ENCODE measurements around the gene TMEM147. TPM values are rescaled to one million over a fixed set of nuclear protein-coding genes. Genes with fewer than 3 reads are reported as not detected.

TMEM147 gene, protein sequence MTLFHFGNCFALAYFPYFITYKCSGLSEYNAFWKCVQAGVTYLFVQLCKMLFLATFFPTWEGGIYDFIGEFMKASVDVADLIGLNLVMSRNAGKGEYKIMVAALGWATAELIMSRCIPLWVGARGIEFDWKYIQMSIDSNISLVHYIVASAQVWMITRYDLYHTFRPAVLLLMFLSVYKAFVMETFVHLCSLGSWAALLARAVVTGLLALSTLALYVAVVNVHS
- 321 to 437 TPM (median 432 TPM) in 5 replicates for total RNA-seq (2022; extraction: Qiagen RNA extraction; ENCODE audit: low read depth)

DNA sequence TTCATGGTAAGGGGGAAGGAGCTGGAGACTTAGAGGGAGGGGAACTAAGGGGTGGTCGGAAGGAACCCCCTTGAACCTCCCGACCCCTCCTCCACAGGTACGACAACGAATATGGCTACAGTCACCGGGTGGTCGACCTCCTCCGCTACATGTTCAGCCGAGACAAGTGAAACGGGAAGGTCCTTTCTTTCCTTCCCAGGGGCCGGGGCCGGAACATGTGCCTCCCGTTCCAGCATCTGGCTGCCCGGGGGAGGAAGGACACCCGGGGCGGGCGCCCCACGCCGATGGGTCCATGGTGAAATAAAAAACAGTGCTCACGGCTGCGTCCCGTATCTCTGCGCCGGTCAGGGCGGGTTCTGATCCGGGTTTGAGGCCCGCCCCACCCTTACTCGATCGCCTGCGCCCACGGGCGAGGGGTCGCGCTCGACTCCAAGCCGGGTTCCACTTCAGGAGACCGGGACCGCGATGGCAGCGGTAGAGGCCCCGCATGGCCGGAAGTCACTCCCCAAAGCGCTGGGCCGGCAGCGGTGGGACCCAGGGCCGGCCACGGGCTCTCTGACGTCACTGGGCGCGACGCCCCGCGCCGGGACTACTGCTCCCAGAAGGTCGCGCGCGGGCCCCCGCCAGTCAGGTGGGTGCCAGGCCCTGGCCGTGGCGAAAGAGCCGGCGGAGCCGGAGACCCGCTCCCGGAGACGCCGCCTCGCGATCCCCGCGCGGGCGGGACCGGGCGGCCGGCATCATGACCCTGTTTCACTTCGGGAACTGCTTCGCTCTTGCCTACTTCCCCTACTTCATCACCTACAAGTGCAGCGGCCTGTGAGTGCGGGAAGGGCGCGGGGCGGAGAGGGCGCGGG lies at the start of gene TMEM147:
TSS of gene TMEM147 (plus strand) at position 626 of the 854 bp plus-strand sequence. CDS start at position 740, 114 bp downstream.

DNA sequence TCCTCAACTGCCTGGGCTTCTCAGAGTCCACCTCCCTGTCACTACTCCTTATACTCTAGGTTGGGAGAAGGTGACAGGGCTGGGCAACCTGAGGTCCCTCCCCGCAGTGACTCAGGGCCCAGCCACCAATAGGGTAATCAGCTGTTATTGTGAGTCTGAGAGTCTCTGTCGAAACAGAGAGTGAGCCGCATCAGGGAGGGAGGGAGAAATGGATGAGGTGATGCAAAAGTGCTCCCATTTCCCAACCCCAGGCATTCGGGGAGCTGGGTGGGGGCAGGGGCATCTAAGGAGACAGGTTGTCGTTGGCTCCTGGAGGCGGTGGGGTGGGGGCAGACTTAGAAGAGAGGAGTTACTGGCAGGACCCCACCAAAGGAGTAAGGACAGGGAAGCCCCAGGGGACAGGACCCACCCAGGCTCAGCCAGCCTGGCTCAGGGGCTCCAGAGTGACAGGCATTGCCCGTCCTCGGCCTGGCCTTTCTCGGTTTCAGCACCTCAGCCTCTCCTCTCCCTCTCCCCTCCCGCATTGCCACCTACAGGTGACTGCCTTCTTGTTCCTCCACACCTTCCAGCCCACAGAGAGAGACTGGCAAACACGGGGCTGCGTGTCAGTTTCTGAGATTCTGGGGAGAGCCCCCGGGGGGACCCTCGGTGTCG lies 31.7 kb upstream of the TMEM147 start, which contains the start of gene DMKN:
TSS of gene DMKN (minus strand) at position 22 of the 654 bp plus-strand sequence. CDS start 174 bp downstream, outside the sequence.

DNA sequence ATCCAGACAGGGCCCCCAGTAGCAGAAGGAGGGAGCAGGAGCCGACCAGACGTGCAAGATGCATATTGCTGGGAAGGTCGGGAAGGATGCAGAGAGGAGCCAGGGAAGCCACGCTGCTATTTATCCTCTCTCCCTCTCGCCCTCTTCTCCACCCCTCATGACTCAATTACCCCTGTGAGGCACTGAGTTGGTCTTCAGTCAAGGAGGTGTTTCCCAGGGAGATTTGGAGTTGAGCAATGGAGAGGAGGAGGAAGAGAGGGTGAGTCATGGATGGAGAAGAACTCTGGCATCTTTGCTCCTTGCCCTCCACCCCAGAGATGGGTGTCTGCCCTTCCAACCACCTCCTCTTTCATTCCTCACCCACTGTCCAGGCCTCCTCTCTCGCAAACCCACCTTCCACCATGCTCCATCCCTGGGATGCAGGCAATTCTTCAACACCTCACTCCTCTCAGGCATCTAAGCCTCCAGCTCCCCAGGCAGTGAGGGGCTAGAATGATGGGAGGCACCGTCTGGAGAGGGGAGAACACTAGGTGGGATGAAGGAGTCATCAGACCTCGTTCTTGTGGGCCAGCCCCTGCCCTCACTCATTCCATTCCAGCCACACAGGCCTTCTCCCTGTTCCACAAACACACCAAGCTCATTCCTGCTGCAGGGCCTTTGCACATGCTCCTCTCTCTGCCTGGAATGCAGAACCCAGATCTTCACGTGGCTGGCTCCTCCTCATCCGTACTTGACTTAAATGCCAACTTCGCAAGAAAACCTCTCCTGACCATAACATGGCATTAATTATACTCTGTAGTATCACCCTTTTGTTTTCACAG lies 17.0 kb upstream of the TMEM147 start, which contains the start of gene SBSN:
TSS of gene SBSN (minus strand) at position 94 of the 821 bp plus-strand sequence. CDS start at position 64, 30 bp downstream.

DNA sequence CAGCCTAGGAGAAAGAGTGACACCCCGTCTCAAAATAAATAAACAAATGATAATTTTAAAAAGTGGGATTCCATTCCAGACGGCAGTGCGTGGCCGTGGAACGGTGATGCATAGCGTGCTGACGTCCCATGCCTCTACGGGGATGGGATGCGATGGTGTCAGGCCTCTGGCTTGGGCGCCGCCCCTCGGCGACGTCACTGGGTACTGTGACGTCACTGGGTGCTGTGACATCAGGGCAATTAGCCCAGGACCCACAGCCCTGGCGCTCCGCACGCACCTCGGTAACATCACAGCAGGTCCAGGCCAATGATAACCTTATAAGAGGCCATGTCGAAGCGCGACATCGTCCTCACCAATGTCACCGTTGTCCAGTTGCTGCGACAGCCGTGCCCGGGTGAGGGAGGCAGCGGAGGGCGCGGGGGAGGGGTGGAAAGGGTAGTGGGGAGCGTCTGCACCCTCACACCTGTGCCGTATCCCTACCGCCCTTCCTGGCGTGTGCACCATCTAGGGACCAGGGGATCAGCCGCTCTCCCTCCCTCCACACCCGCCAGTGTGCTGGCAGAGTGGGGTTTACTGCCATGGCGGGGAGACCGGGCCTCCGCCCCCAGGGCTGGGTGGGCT lies 12.1 kb upstream of the TMEM147 start, which contains the start of gene GAPDHS:
TSS of gene GAPDHS (plus strand) at position 256 of the 621 bp plus-strand sequence. CDS start at position 328, 72 bp downstream.

DNA sequence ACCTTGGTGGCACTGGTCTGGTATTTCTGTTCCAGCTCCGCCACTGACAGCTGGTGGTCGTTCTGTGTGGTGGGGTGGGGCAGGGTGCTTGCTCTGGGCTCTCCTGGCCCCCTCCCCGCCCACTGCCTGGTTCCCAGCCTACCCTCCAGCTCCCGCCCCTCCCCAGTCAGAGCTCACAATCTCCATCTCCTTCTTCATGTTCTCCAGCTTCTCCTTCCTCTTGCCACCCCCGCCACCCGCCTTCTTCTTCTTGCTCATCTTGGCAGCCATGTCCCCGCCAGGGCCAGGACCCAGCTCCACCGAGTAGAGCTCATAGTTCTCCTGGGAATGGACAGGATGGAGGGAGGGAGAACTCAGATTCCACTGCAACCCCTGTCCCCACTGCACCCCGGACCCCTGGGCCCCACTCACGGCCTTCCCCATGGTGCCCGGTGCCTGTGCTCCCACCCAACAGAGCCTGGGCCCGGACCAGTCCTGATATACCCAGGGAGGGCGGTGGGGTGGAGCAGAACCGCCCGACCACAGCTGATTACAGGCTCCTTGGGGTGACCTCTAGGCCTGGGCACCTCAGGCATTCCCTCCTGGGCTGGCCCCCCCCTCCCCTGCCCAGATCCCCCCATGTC lies 17.9 kb downstream of the TMEM147 start, which contains the start of gene ATP4A:
TSS of gene ATP4A (minus strand) at position 452 of the 623 bp plus-strand sequence. CDS start at position 423, 29 bp downstream.

DNA sequence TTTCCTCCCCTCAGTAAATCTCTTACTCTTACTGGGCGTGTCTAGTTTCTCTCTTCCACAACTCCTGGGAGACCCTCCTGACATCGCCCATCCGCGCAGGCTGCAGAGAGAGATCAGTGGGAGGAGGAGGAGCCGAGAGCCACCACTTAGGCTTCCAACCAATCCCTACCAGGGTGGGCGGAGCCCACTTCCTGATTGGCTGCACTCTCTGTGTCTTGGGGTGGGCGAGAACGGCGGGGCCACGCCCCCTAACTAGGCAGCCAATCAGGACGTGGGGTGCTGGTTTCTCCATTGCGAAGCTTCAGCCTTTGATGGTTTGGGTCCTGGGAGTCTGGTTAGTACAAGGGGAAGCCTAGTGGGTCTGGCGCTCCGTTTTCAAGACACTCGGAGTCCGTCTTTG lies 40.4 kb downstream of the TMEM147 start, which contains the start of gene PMIS2:
TSS of gene PMIS2 (plus strand) at position 326 of the 400 bp plus-strand sequence. CDS start 87 bp downstream, outside the sequence.

Other genes starting within 250 kb of the TMEM147 start
- gene CD22, start 216.4 kb upstream of the TMEM147 start, total RNA-seq (2022; extraction: Qiagen RNA extraction; ENCODE audit: low read depth), result 0.29 to 1.1 TPM (median 1.0 TPM) in 5 replicates
- gene FFAR1, start 197.7 kb upstream of the TMEM147 start, total RNA-seq (2022; extraction: Qiagen RNA extraction; ENCODE audit: low read depth), result not detected in 5 replicates
- gene FFAR3, start 187.2 kb upstream of the TMEM147 start, total RNA-seq (2022; extraction: Qiagen RNA extraction; ENCODE audit: low read depth), result not detected in 5 replicates
- gene GPR42, start 174.6 kb upstream of the TMEM147 start, total RNA-seq (2022; extraction: Qiagen RNA extraction; ENCODE audit: low read depth), result not detected in 5 replicates
- not detected in 5 replicates for gene FFAR2, start 97.4 kb upstream of the TMEM147 start, total RNA-seq (2022; extraction: Qiagen RNA extraction; ENCODE audit: low read depth)
- gene KRTDAP, start 55.2 kb upstream of the TMEM147 start, total RNA-seq (2022; extraction: Qiagen RNA extraction; ENCODE audit: low read depth), result not detected in 5 replicates
- 26.7 to 44.3 TPM (median 38.3 TPM) in 5 replicates for gene DMKN, start 32.0 kb upstream of the TMEM147 start, total RNA-seq (2022; extraction: Qiagen RNA extraction; ENCODE audit: low read depth)
- 2.6 to 4.4 TPM (median 3.2 TPM) in 5 replicates for gene SBSN, start 17.3 kb upstream of the TMEM147 start, total RNA-seq (2022; extraction: Qiagen RNA extraction; ENCODE audit: low read depth)
- not detected in 5 replicates for gene GAPDHS, start 12.2 kb upstream of the TMEM147 start, total RNA-seq (2022; extraction: Qiagen RNA extraction; ENCODE audit: low read depth)
- not detected in 5 replicates for gene ATP4A, start 18.0 kb downstream of the TMEM147 start, total RNA-seq (2022; extraction: Qiagen RNA extraction; ENCODE audit: low read depth)
- gene PMIS2, start 40.5 kb downstream of the TMEM147 start, total RNA-seq (2022; extraction: Qiagen RNA extraction; ENCODE audit: low read depth), result not detected in 5 replicates
- 10.7 to 19.3 TPM (median 15.2 TPM) in 5 replicates for gene HAUS5, start 67.1 kb downstream of the TMEM147 start, total RNA-seq (2022; extraction: Qiagen RNA extraction; ENCODE audit: low read depth)
- gene RBM42, start 83.4 kb downstream of the TMEM147 start, total RNA-seq (2022; extraction: Qiagen RNA extraction; ENCODE audit: low read depth), result 125 to 206 TPM (median 199 TPM) in 5 replicates
- gene ETV2, start 96.1 kb downstream of the TMEM147 start, total RNA-seq (2022; extraction: Qiagen RNA extraction; ENCODE audit: low read depth), result 1.1 to 3.1 TPM (median 2.7 TPM) in 5 replicates
- 1,241 to 1,697 TPM (median 1,334 TPM) in 5 replicates for gene COX6B1, start 102.7 kb downstream of the TMEM147 start, total RNA-seq (2022; extraction: Qiagen RNA extraction; ENCODE audit: low read depth)
- 0.46 to 1.2 TPM (median 0.71 TPM) in 5 replicates for gene UPK1A, start 120.9 kb downstream of the TMEM147 start, total RNA-seq (2022; extraction: Qiagen RNA extraction; ENCODE audit: low read depth)
- gene ZBTB32, start 158.9 kb downstream of the TMEM147 start, total RNA-seq (2022; extraction: Qiagen RNA extraction; ENCODE audit: low read depth), result not detected in 5 replicates
- gene KMT2B, start 172.4 kb downstream of the TMEM147 start, total RNA-seq (2022; extraction: Qiagen RNA extraction; ENCODE audit: low read depth), result 37.3 to 66.3 TPM (median 62.5 TPM) in 5 replicates
- gene IGFLR1, start 196.8 kb downstream of the TMEM147 start, total RNA-seq (2022; extraction: Qiagen RNA extraction; ENCODE audit: low read depth), result 11.8 to 15.8 TPM (median 12.5 TPM) in 5 replicates
- 23.9 to 34.9 TPM (median 27.6 TPM) in 5 replicates for gene U2AF1L4, start 199.8 kb downstream of the TMEM147 start, total RNA-seq (2022; extraction: Qiagen RNA extraction; ENCODE audit: low read depth)
- gene PSENEN, start 200.0 kb downstream of the TMEM147 start, total RNA-seq (2022; extraction: Qiagen RNA extraction; ENCODE audit: low read depth), result 243 to 320 TPM (median 282 TPM) in 5 replicates
- gene LIN37, start 202.9 kb downstream of the TMEM147 start, total RNA-seq (2022; extraction: Qiagen RNA extraction; ENCODE audit: low read depth), result 21.9 to 27.2 TPM (median 23.2 TPM) in 5 replicates
- gene HSPB6, start 211.4 kb downstream of the TMEM147 start, total RNA-seq (2022; extraction: Qiagen RNA extraction; ENCODE audit: low read depth), result 0.15 to 0.33 TPM (median 0.25 TPM) in 5 replicates
- 25.9 to 31.4 TPM (median 30.7 TPM) in 5 replicates for gene PROSER3, start 212.6 kb downstream of the TMEM147 start, total RNA-seq (2022; extraction: Qiagen RNA extraction; ENCODE audit: low read depth)
- gene ARHGAP33, start 229.9 kb downstream of the TMEM147 start, total RNA-seq (2022; extraction: Qiagen RNA extraction; ENCODE audit: low read depth), result 3.3 to 8.9 TPM (median 8.1 TPM) in 5 replicates